HepG2 (cell line): ENCODE measurements around the gene ACACA. TPM values are rescaled to one million over a fixed set of nuclear protein-coding genes. Genes with fewer than 3 reads are reported as not detected.

Experiments used
- ATAC-seq: fragments of 200-7000 bp; cut with Tn5 transposase; 3 replicates; pipeline ENCODE4 v1.9.1; 2020; ENCODE audit warnings: mild to moderate bottlenecking, moderate library complexity
- BruUV-seq: library from RNA; stranded (reverse); fragments of 400-500 nt; replicated peaks from 2 replicates; lab custom pipeline; 2021; lab: Mats Ljungman, UMichigan
- CTCF ChIA-PET: fragments of 300-600 bp; formaldehyde crosslinking; extraction: SDS; loops from one replicate; lab custom pipeline; 2021; ENCODE audit warnings: low total read pairs, inconsistent platforms, low intra/inter-chr PET ratio; lab: Yijun Ruan, JAX
- POLR2A ChIA-PET: fragments of 350-600 bp; sonication (Branson Sonifier 250); formaldehyde crosslinking; loops from one replicate; lab custom pipeline; 2020; ENCODE audit warnings: antibody characterized with exemption, inconsistent platforms; lab: Yijun Ruan, JAX
- DNase-seq: peaks from one replicate; pipeline ENCODE4 v3.0.0-alpha.2; 2015; ENCODE audit warnings: low spot score
- FAIRE-seq: peaks from 3 replicates; lab custom pipeline; 2011; peaks lifted over from hg19 to GRCh38; lab: Jason Lieb, UNC
- H2AFZ ChIP-seq: one replicate; pipeline ENCODE4 v1.6.1; 2011; ENCODE audit warnings: low read length, inconsistent platforms
- H3K27ac ChIP-seq: fragments of 300-600 bp; 3 replicates; pipeline ENCODE4 v1.8.0; 2011; ENCODE audit warnings: mixed run types, mild to moderate bottlenecking, mixed read lengths, low read length, inconsistent platforms; ENCODE audit not compliant: insufficient read depth; ENCODE audit errors: extremely low read length
- H3K27me3 ChIP-seq, 2 experiments: fragments of 200-600 bp in 1 of 2; 2 replicates in 1 of 2; 3 replicates in 1 of 2; pipeline versions ENCODE4 v1.6.0 to v1.8.0; 2011; ENCODE audit warnings: low read length in 2 of 2, mild to moderate bottlenecking in 2 of 2, moderate library complexity in 2 of 2, inconsistent platforms in 1 of 2; ENCODE audit not compliant: insufficient read depth in 2 of 2, control insufficient read depth in 1 of 2
- H3K36me3 ChIP-seq, 2 experiments: fragments of 200-600 bp in 1 of 2; replicated peaks in 1 of 2; 2 replicates in 1 of 2; 3 replicates in 1 of 2; pipeline versions ENCODE4 v1.5.1 to v1.8.0; 2011; ENCODE audit warnings: low read length in 2 of 2, inconsistent platforms in 1 of 2; ENCODE audit not compliant: insufficient read depth in 2 of 2, control insufficient read depth in 1 of 2
- H3K4me1 ChIP-seq: 2 replicates; pipeline ENCODE4 v1.5.1; 2012; ENCODE audit warnings: low read length, inconsistent platforms; ENCODE audit not compliant: insufficient read depth
- H3K4me2 ChIP-seq: 2 replicates; pipeline ENCODE4 v1.6.0; 2011; ENCODE audit warnings: low read depth, low read length, inconsistent platforms
- H3K4me3 ChIP-seq, 3 experiments: fragments of 200-600 bp in 1 of 3; sonication (generic), shearing (Covaris generic) in 1 of 3; replicated peaks in 1 of 3; 2 replicates each; pipeline ENCODE4 v1.5.1; 2011 to 2016; ENCODE audit warnings: low read length in 3 of 3, inconsistent platforms in 2 of 3, low read depth in 2 of 3, mild to moderate bottlenecking in 2 of 3, control low read depth in 1 of 3, mixed read lengths in 1 of 3; ENCODE audit not compliant: insufficient read depth in 1 of 3
- H3K79me2 ChIP-seq: one replicate; pipeline ENCODE4 v1.6.1; 2011; ENCODE audit warnings: low read length, inconsistent platforms; ENCODE audit not compliant: insufficient read depth
- H3K9ac ChIP-seq: 2 replicates; pipeline ENCODE4 v1.6.0; 2011; ENCODE audit warnings: mild to moderate bottlenecking, low read depth, low read length, inconsistent platforms; ENCODE audit not compliant: insufficient read depth
- H3K9me3 ChIP-seq: 2 replicates; pipeline ENCODE4 v1.5.1; 2012; ENCODE audit warnings: mild to moderate bottlenecking, low read length
- H4K20me1 ChIP-seq: 2 replicates; pipeline ENCODE4 v1.6.0; 2011; ENCODE audit warnings: inconsistent platforms, mild to moderate bottlenecking, low read length, moderate library complexity; ENCODE audit not compliant: insufficient read depth
- CC2D1A ChIP-seq: sonication (generic); formaldehyde crosslinking; IDR thresholded peaks from 2 replicates; pipeline ENCODE4 v1.8.1; 2023; ENCODE audit warnings: mild to moderate bottlenecking, missing genetic modification reagents
- HNF4G ChIP-seq, 2 experiments: sonication (generic) in 1 of 2; formaldehyde crosslinking in 1 of 2; IDR thresholded peaks; 2 replicates each; pipeline versions ENCODE4 v1.4.0 to v1.6.1; 2011 to 2020; ENCODE audit warnings: borderline replicate concordance in 2 of 2, low read depth in 2 of 2, mild to moderate bottlenecking in 2 of 2, low read length in 1 of 2, missing genetic modification reagents in 1 of 2, moderate library complexity in 1 of 2
- KAT7 ChIP-seq: IDR thresholded peaks from 2 replicates; pipeline ENCODE4 v1.6.1; 2018; ENCODE audit warnings: borderline replicate concordance, missing compliant biosample characterization
- NFIC ChIP-seq: IDR thresholded peaks from 2 replicates; pipeline ENCODE4 v1.6.1; 2012; ENCODE audit warnings: mild to moderate bottlenecking, low read length, inconsistent platforms
- PTBP1 ChIP-seq: fragments of 200-400 bp; formaldehyde crosslinking; IDR thresholded peaks from 2 replicates; pipeline ENCODE4 v1.6.1; 2018; ENCODE audit warnings: low read length, low read depth; ENCODE audit not compliant: poor library complexity, severe bottlenecking
- ZFP1 ChIP-seq: IDR thresholded peaks from 2 replicates; pipeline ENCODE4 v1.6.1; 2016
- ZNF12 ChIP-seq: sonication (generic); formaldehyde crosslinking; IDR thresholded peaks from 2 replicates; pipeline ENCODE4 v1.5.0; 2020; ENCODE audit warnings: missing genetic modification reagents
- ZNF138 ChIP-seq: sonication (generic); formaldehyde crosslinking; IDR thresholded peaks from 2 replicates; pipeline ENCODE4 v1.5.0; 2020; ENCODE audit warnings: mild to moderate bottlenecking, low read depth, missing genetic modification reagents
- ZNF205 ChIP-seq: IDR thresholded peaks from 2 replicates; pipeline ENCODE4 v1.6.1; 2018; ENCODE audit warnings: missing biosample characterization, missing genetic modification reagents
- ZNF34 ChIP-seq: sonication (generic); formaldehyde crosslinking; IDR thresholded peaks from 2 replicates; pipeline ENCODE4 v1.4.0; 2020; ENCODE audit warnings: mild to moderate bottlenecking, missing genetic modification reagents, borderline replicate concordance
- ZNF550 ChIP-seq: sonication (generic); formaldehyde crosslinking; IDR thresholded peaks from 2 replicates; pipeline ENCODE4 v1.4.0; 2020; ENCODE audit warnings: mild to moderate bottlenecking, missing genetic modification reagents, borderline replicate concordance
- ZNF781 ChIP-seq: sonication (generic); formaldehyde crosslinking; IDR thresholded peaks from 2 replicates; pipeline ENCODE4 v1.5.1; 2020; ENCODE audit warnings: borderline replicate concordance, mild to moderate bottlenecking, missing genetic modification reagents; ENCODE audit errors: not compliant biosample characterization
- WGBS: methylation state at CpG from one replicate; pipeline ENCODE4 v1.1.6; 2017; ENCODE audit warnings: low lambda C conversion rate; 5-methylcytosine and 5-hydroxymethylcytosine counted together
- in situ Hi-C: cut with HindIII; loops from 2 replicates; pipeline ENCODE4 v1.10.0; 2017; ENCODE audit warnings: low pct_unique_long_range_greater_than_20kb; ENCODE audit not compliant: extremely low pct_ligation_motif_present
- intact Hi-C: fragments of 100-400 bp; cut with micrococcal nuclease; formaldehyde crosslinking; loops from one replicate; pipeline ENCODE4 v1.10.0; 2022; ENCODE audit not compliant: unreplicated experiment
- polyA plus RNA-seq, 8 experiments: library from polyadenylated mRNA; depleted of rRNA in 3 of 8; stranded (reverse) in 7 of 8; unstranded in 1 of 8; fragments of >200 nt; fragmentation: Illumina TruSeq in 4 of 8; extraction: Trizol in 4 of 8; gene quantifications; 2 replicates each; pipeline versions ENCODE4 v1.2.1 to v1.2.3, GENCODE V29; 2011 to 2016; ENCODE audit warnings: low read depth in 4 of 8, missing spikeins in 1 of 8, mixed read lengths in 1 of 8; ENCODE audit not compliant: insufficient read depth in 1 of 8
- total RNA-seq, 5 experiments: library from RNA; depleted of rRNA; stranded (reverse); fragments of >200 nt; fragmentation: Illumina TruSeq; extraction: Trizol; gene quantifications; 2 replicates each; pipeline ENCODE4 v1.2.3, GENCODE V29; 2016; ENCODE audit warnings: low read depth in 1 of 5
- TF ChIP-seq, protein P1 (sequence below): sonication (generic); formaldehyde crosslinking; IDR thresholded peaks from 2 replicates; pipeline ENCODE4 v1.4.0; 2020; ENCODE audit warnings: low read depth, mild to moderate bottlenecking, missing genetic modification reagents
- TF ChIP-seq, protein P2 (sequence below): sonication (generic); formaldehyde crosslinking; IDR thresholded peaks from 2 replicates; pipeline ENCODE4 v1.5.1; 2020; ENCODE audit warnings: mild to moderate bottlenecking, missing genetic modification reagents

The ACACA gene
- total and polyA plus RNA-seq, 2 of the 13 experiments (the other 11 are each of a cell fraction or from before 2014, with no cell fraction given) = 39.2 to 47.2 TPM

DNA sequence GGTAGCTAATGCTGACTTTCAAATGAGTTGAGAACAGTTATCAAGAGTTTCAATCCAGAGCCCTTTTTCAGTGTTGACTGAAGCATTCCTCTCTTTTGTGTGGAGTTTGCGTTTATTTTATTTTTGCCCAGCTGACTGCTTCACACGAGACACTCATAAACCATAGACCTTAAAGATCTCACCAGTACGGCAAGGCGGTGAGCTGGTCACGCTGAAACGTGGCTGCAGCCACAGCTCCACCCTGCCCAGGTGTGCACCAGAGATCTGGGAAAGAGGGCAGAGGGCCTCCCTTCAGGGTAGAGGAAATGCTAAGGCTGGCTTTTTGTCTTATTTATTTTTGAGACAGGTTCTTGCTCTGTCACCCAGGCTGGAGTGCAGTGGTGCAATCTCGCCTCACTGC, 345.7 kb downstream of the ACACA start:
- ATAC-seq (no peak; the same call in 2 of the 3 replicates), FAIRE-seq (no peak), DNase-seq (no peak)
- Histone ChIP-seq H2AFZ (no peak overlapping the region), H3K36me3 (peaks cover 3 to 14% of the 10 kb centered on the region in 2 experiments), H3K9ac (no peak overlapping the region), H3K4me2 (no peak overlapping the region), H3K4me3 (no peak overlapping the region), H3K9me3 (no peaks in the 10 kb centered on the region), H3K27me3 (peaks cover 2 to 16% of the 10 kb centered on the region in 2 experiments; a peak in 2 of 5 replicates), H3K4me1 (peaks cover 28% of the 10 kb centered on the region), H3K79me2 (no peaks in the 10 kb centered on the region), H4K20me1 (no peaks in the 10 kb centered on the region), H3K27ac (no peak overlapping the region)
- CTCF ChIA-PET = no interaction called here
- BruUV-seq = no TSS peak
- intact Hi-C loops = no loop called here
- POLR2A ChIA-PET = no interaction called here
- in situ Hi-C loops = loop anchor here (10.0 kb wide), 1 partner anchor 426 kb away; no protein-coding TSS in a partner anchor
- 36% methylated on average over 6 of the region's 7 CpGs for WGBS
- TF ChIP-seq ZNF550 (CRISPR knock-in tag) (no peak), NFIC (no peak), PTBP1 (no peak), ZNF34 (CRISPR knock-in tag) (no peak), KAT7 (CRISPR knock-in tag) (no peak), ZNF12 (CRISPR knock-in tag) (no peak), HNF4G (IDR thresholded peaks at IDR 0.05; ENCODE audit: borderline replicate concordance, low read depth, low read length) (no peak), HNF4G (CRISPR knock-in tag; IDR thresholded peaks at IDR 0.05; ENCODE audit: borderline replicate concordance, low read depth) (no peak), ZNF138 (CRISPR knock-in tag) (no peak), ZNF205 (CRISPR knock-in tag) (no peak), ZNF781 (CRISPR knock-in tag) (no peak), ZFP1 (CRISPR knock-in tag) (no peak), CC2D1A (no peak)
- TF ChIP-seq, protein P1, sequence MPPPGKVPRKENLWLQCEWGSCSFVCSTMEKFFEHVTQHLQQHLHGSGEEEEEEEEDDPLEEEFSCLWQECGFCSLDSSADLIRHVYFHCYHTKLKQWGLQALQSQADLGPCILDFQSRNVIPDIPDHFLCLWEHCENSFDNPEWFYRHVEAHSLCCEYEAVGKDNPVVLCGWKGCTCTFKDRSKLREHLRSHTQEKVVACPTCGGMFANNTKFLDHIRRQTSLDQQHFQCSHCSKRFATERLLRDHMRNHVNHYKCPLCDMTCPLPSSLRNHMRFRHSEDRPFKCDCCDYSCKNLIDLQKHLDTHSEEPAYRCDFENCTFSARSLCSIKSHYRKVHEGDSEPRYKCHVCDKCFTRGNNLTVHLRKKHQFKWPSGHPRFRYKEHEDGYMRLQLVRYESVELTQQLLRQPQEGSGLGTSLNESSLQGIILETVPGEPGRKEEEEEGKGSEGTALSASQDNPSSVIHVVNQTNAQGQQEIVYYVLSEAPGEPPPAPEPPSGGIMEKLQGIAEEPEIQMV (CRISPR knock-in tag) = no peak
- TF ChIP-seq, protein P2, sequence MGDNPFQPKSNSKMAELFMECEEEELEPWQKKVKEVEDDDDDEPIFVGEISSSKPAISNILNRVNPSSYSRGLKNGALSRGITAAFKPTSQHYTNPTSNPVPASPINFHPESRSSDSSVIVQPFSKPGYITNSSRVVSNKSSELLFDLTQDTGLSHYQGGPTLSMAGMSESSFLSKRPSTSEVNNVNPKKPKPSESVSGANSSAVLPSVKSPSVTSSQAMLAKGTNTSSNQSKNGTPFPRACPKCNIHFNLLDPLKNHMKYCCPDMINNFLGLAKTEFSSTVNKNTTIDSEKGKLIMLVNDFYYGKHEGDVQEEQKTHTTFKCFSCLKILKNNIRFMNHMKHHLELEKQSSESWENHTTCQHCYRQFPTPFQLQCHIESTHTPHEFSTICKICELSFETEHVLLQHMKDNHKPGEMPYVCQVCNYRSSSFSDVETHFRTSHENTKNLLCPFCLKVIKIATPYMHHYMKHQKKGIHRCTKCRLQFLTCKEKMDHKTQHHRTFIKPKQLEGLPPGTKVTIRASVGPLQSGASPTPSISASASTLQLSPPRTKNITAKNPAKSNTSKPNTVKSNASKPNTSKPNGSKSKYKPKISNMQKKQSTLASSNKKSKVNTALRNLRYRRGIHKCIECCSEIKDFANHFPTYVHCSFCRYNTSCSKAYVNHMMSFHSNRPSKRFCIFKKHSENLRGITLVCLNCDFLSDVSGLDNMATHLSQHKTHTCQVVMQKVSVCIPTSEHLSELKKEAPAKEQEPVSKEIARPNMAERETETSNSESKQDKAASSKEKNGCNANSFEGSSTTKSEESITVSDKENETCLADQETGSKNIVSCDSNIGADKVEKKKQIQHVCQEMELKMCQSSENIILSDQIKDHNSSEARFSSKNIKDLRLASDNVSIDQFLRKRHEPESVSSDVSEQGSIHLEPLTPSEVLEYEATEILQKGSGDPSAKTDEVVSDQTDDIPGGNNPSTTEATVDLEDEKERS (CRISPR knock-in tag) = no peak
